ENCODE results near the gene VDAC1.

GRCh38 chr5:133967698-133968203 is 37.0 kb downstream of the VDAC1 start:
- TF ChIP-seq CTCF (IDR thresholded peaks at IDR 0.05), result no peak
- TF ChIP-seq POLR2A (IDR thresholded peaks at IDR 0.05; ENCODE audit: low read depth), result no peak
- TF ChIP-seq POLR2AphosphoS5 (IDR thresholded peaks at IDR 0.05), result no peak
- TF ChIP-seq EP300 (IDR thresholded peaks at IDR 0.05), result no peak
